Hippocampal formation (tissue), 2 donors: ENCODE data around the gene SGMS2.
"Not testable (repeated sequence)": the region's sequence is repeated elsewhere in the genome, so short reads cannot be mapped to it uniquely, and the experiment has no call there.

Experiments
- DNase-seq, 2 donors: peaks; one replicate each; lab custom pipeline; 2025; lab: John Stamatoyannopoulos, UW

The SGMS2 gene

DNA sequence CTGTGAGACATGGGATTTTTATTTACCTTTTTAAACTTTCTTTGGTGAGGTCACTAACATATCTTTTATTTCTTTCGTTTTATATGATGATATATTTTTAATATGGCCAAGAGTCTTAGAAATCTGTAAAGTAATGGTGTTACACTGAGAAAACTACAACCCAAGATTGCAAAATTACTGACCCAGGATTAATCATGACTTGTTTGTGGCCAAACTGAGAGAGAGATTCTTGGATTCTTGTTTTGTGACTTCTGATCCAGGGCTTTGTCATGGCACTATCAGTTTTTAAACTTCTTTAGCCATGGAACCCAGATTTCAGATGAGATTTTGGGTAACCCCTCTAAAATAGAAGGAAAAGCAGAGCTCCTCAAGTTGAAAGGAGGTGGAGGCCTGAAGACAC is 42.0 kb downstream of the SGMS2 start:
- DNase-seq, result no peak

DNA sequence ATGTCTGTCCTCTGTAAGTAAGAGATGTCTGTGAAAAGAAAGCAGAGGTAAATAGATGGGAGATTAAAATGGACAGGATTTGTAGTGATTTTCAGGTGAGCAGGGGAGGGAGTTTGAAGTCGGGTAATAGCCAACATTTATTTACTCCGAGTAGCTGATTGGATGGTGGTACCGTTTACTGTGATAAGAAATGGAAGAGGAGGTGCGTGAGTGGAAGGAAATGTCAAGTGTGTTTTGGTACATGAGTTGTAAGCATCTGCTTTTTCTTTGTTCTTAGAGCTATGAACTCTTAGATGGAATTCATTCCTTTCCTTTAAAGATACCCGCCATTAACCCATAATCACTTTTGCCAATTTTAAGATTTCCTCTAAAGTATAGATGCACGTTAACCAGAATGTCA is 45.5 kb downstream of the SGMS2 start:
- no peak for DNase-seq

DNA sequence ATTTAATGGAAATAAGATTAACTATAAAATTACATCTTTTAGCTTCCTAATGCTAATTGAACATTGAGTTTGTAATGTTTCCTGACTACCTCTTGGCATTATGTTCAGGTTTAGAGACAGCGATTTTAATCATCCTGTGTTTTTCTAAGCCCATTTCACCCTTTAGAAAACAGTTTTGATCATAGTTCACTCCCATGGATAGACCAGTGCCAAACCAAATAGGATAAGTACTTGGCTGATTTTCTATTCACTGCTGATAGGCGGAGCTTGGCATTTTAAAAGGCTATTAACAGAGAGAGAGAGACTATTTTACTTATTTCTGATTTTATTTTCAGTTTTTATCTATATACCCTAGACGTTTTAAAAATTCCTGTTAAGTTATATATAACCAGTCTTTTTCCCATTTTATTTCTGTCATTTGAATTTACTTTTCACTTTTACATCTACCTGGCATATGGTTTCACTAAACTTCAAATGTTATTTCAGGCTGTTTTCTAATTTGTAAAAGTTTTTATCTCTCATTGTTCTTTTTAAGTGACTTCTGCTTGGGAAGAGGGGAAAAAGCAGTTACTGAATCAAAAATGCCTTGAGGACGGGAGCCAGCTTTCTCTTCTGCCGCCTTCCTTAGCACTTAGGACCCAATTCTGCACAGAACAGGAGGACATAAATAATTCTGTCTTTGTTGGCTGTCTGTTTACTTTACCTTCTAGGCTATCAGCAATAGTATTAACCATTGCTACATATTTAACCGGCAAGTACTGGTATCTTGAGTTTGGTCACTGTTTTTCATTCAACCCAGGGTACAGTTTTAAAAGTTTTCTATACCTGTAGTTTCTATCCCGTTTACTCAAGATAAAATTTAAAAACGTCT is 46.4 kb downstream of the SGMS2 start:
- DNase-seq, result no peak

DNA sequence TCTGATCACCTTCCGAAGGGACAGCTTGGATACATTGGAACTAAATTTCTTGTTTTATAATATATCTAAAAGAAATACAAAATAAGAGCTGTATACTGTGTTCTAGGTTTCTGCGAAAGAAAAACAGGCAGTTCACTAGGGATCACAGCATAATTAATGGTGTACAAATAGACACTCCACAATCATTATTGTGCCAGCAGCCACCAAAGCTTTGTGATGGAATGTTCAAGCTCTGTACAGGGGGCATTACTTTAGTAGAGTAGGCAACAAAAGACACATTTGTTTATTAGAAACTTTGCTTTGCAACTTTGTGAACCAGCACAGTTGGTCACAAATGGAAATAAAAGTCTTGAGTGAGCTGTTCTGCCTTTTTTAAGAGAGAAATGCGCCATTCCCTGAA is 49.3 kb downstream of the SGMS2 start:
- DNase-seq, result no peak

DNA sequence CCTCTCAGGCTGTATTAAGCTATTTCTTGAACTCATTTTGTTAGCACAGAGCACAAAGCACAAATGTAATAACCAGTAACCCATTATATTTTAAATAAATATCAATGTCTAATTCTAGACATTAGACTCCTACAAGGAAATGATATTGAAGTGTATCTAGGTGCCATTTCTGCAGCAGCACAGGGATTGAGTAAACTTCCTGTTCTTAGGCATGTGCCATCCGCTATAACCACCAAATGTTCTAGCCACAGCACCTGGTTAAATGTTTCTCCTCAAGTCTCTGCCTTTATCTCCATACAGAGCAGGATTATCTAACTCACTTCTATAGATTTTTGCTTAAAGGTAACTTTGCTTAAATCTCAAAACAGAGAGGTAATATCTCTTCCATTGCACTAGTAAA is 51.4 kb downstream of the SGMS2 start:
- DNase-seq, result no peak

DNA sequence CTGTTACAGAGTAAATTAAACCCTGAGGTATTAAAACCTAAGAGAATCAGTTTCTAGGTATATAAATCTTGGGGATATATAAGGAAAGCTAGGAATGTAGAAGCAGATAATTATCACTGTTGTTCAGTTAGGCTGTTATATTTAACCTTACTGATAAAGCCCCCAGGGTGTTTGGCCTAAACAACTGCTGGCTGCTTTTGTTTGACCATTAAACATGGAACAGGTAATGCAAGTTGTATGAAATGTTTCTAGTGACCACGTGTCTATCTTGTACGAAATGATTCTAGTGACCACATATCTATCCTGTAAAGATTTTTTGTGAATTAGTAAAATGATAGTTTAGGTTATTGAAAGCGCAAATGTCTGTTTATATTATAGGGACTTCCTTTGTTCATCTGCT is 52.6 kb downstream of the SGMS2 start:
- DNase-seq, result no peak

DNA sequence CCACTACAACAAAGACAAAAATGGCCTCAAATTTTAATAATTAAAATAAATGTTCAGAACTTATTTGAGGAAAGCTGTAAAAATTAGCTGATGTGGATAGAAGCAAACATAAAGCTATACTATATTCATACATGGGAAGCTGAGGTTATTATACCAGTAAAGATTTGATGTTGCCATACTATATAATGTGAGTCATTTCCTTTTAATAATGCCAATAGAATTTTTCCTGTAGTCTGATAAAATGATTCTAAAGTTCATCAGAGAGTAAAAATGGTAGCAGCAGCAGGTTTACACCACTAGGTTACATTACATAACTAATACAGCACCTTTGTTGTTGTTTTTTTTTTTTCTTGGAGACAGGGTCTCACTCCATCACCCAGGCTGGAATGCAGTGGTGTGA is 61.1 kb downstream of the SGMS2 start:
- DNase-seq, result no peak

DNA sequence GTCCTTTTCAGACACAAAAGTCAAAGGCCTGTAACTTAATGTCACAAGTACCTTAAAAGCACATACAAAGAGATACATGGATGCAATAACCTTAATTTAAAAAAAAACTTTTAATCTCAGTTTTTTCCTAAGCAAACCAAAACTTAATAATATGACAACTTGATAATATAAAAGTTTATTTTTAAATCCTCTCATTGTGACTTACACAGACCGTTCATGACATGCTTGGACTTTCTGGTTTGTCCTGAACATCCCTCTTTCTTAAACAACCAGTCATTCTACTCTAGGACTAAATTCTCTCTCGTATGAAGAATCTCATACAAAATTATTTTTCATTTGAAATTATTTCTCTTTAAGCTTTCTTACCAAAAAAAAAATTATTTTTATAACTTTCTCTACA is 63.5 kb downstream of the SGMS2 start:
- DNase-seq, result no peak

DNA sequence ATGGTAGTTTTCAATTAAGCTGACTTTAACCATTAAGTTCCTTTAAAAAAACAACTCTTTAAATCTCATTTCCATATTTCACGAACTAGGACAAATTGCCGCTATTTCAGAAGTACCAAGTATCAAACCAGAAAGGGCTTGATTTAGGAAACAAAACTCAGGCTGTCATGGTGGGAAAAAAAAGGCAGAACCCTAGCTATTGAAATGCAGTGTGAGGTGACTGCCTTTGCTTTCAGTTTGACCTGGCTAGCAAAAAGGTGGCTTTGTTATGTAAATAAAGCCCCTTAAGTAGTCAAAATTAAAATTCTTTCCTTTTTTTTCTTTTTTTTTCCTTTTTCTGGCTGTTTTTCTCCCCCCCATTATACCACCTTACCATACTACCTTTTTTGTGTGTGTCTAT is 66.0 kb downstream of the SGMS2 start:
- DNase-seq, result no peak

DNA sequence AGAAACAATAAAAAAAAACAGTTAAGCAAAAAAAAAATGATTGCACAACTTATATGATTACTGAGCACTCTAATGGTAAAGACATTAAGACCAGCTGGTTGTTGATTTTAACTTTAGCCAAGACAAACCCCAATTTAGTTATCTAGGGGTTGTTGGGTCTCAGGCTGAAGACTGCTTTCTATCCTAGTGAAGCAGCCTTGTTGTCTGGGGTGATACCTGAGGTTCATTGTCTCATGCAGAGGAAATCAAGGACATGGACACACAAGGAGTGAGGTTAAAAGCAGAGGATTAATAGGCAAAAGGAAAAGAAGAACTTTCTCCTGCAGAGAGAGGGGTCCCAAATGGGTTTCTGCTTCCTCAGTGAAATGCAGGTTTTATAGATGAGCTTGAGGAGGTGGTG is 66.6 kb downstream of the SGMS2 start:
- DNase-seq, result no peak

DNA sequence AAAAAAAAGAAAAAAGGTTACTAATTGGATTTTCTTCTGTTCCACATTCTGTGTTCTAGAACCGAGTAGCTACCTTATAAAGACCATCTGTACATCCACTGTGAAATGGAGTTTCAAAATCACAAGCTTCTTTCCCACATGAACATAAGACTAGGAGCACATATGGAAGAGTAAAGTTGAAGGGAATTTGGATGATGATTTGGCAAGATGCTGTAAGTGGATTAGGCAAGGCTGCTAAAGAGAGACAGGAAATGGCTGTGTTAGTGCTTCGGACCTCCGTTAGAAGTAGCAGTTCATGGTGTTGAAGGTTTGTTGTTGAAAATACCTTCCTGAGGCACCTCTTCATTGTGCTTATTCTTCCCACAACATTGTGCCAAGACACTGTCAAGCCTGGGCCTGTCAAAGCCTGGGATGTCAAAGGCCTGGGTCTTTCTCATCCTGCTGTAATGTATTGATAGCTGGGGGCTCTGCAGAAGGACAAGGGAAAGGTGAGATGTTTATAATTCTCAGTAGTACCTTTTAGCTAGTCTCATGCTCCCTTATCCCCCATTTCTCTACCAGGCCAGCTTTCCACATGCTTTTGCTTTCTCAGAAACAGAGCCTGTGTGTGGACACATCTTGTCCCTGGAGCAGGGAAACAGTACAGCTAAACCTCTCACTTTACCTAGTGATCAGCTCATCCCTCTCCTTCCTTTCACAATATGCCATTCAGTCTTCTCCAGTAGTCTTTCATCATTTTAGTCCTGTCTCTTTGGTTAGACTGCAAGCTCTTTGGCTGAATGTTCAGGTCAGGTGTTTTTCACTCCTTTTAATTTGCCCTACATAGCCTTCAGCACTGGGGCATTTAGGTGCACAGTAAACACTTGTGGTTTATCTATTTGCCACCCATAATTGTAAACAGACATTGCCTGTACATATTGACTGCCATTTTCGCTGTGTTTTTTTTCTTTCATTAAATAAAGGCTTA is 68.7 kb downstream of the SGMS2 start:
- DNase-seq, result no peak

DNA sequence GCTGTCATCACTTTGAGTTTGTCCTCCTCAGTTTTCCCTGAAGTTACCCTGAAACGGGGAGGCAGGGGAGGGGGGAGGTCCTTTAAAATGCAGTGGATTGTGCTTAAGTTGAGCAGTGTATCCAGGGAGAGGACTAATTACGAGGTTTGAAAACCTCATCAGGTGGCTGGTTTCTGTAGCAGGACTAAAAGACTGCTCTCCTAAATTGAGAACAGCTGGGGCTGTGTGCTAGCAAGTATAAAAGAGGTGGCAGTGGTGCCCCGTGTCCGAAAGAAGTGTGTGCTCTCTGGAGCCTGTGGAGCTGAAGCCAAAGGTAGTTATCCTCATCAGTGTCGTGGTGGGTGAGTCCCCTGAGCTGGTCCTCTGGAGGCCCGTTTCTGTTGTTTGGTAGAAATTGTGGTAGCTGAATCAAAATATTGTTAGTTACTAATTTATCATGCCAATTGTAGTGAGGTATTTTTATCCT is 69.4 kb downstream of the SGMS2 start:
- no peak for DNase-seq

DNA sequence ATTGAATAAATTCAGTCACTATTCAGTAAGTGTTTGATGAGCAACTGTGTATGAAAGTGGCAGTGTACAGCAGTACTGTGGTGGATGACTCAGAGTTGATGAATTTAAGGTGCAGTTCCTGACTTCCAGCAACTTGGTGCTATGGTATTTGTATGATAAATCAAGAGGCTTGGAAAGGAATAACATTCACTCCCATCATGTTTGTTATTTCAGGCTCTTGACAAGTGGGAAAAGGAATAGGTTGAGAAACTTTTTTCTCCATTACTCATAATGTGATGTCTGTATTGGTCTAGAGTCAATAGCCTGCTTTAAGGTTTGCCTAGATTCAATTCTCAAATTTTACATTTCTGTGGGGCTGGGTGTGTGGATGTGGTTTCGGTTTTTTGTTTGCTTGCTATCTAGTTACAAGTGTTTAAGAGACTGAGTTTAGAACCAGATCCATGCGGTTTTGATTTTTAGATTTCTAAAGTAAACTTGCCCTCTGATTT is 71.5 kb downstream of the SGMS2 start:
- no peak for DNase-seq

DNA sequence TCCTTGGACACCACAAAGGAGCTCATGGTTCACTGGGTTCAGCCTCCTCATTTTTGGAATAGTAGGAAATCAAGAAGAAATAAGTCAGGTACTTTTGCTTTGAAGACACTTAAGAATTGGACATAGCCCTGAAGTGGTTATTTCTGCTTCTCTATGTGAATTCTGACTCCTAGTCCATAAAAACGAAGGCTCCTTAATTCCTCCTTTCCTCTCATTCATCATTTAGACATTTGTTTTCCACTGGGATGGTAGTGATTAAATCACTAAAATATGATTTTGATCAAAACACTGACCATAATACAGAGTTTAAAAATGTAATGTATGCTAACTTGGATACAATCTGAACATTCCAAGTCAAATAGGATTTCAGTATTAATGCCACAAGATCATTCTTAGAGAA is 71.9 kb downstream of the SGMS2 start:
- no peak for DNase-seq

DNA sequence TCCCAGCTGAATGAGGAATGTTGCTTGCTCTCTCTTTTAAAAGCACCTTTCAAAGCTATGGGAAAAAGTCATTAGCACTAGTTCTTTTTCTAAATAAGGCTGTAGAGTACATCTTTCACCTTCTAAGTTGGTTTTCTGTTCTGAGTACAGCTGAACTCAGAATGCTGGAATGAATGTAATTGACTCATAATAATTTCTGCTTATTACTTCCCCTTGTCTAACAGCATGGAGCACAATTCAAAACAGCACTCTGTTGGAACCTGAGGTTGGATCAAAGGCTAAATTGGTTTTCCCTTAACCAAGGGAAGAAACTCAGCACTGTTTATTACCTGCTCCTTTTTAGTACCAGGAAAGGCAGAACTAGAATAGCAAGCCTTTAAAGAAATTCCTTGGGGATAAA is 73.1 kb downstream of the SGMS2 start:
- no peak for DNase-seq

DNA sequence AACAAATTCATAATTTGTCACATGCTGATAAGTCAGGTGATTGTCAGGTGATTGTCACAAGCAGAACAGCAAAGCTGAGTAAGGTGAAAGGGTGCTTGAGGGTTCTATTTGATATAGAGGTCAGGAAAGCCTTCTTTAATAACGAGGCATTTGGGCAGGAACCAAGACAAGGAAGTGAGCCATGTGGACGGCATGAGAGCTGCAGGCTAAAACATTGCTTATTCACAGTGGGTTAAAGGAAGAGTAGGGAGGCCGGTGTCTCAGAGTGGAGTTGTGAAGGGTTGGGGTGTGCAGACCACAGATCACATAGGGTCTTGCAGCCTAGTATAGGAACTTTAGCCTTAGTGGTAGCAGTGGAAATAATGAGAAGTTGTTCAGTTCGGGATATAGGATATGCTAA is 75.3 kb downstream of the SGMS2 start:
- no peak for DNase-seq

DNA sequence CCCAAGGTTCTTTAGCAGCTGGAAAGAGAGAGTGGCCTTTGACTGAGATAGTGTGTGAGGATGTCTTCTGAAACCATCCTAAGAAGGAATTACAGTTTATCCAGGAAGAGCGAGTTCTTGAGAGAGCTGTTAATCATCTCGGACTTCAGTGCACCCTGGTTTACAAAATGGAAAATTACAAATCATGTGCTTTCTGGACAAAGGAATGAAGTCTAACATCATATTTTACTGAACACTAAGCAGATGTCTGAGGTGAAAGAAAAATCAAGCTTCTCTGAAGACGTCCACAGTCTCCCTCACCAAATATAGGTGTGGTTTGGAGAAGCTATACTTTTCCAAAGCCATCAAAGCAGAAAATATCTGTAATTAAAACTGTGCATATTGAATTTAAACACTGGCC is 75.8 kb downstream of the SGMS2 start:
- DNase-seq, result no peak

DNA sequence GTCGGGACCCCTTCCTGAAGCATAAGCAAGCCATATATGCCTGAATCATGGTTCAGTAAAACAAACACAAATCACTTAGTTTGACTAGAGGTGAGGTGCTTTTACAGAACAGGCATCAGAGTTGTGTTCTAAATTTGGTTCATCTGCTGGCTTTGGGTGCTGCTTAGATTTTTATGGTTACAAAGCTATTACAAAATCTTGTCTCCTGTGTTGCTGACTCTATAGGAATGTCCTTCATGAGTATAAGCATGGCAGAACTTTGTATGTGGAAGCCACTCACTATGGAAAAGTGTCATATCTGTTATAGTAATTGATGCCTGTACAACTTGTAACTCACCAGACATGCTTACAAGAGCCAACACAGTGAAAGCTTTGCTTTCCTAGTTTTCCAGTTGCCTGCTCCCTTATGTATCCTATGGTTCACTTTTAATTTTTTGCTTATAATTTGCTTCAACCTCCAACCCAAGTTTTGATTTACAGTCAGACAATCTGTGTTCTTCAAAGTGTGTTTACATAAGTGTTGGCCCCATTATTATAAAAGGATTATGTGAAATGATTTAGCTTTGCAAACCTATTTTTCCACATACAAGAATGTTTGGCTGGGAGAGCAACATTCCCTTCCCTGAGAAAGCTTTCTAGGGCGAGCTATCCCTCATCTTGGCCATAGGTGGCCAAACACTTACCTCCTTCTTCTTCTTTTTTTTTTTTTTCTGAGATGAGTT is 76.6 kb downstream of the SGMS2 start:
- no peak for DNase-seq

DNA sequence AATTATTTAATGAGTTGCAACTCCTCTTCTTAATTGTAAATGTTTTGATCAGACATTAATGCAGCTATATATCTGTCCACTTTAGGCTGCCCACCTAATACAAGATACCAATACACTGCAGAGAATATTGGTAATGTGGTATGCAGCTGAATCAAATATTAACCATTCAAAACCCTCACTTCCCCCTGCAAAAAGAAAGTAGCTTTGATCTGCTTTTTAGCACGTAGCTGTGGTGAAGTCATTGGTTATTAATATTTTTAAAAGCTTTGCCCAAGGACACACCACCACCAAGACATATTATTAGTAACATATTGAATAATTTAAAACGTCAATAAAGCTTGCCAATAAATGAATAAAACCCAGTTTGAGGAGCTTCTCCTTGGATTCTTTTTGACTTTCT is 78.0 kb downstream of the SGMS2 start:
- DNase-seq, result no peak

DNA sequence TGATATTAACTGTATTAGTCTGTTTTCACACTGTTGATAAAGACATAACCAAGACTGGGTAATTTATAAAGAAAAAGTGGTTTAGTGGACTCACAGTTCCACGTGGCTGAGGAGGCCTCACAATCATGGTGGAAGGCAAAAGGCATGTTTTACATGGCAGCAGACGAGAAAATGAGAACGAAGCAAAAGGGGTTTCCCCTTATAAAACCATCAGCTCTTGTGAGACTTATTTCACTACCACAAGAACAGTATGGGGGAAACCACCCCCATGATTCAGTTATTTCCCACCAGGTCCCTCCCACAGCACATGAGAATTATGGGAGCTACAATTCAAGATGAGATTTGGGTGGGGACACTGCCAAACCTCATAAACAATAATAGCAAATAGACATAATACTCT is 80.3 kb downstream of the SGMS2 start:
- not testable (repeated sequence) for DNase-seq

DNA sequence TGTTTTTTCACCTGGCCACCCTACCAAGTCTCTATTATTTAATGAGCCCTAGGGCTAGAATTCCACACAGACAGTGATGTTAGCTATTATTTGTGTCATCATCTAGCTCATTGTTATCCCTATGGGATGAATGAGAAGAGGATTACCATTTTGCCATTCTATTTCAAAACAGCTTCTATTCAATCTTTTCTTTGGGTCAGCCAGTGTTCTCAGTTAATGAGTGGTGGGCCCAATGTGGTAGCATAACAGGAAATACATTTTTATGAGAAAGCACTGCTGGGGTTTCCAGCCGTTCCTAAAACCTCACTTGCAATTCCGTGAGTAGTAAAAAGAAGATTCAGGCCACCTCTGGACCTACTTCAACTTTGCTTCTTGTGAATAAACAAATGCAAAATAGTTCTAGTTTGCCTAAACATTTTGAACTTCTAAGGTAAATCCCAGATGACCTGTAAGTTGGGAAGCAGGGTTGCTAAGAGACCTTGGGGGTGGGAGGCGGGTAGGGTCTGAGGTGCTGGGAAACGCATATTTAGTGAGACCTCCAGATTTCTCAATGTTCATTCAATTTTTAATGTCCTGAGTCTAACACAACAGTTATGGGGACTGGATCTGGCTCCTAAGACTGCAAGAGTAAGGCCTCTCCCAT is 81.8 kb downstream of the SGMS2 start:
- no peak for DNase-seq

DNA sequence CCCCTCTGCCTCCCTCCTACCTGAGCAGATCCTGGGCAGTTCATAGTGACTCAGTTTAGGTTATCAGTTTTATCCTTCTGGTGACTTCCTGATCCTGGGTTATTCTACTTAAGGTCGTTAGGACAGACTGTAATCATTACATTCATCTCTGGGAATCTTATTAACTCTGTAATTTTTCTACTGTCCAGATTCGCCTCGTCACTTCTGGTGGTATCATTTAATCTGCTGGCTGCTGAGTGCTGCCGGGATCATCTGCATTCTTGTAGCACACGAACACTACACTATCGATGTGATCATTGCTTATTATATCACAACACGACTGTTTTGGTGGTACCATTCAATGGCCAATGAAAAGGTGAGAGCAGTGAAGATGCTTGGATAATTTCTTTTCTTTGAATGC is 83.6 kb downstream of the SGMS2 start:
- no peak for DNase-seq
